Activated CD4-positive, alpha-beta memory T cell treated with anti-CD3 and anti-CD28 coated beads, Interleukin-2, amount 10 ng/mL, durations not matched to agents 7 days and 5 days (primary cell): ENCODE measurements around the gene PROZ. TPM values are rescaled to one million over a fixed set of nuclear protein-coding genes. Genes with fewer than 3 reads are reported as not detected.
A peak's percentile ranks its signal among the peaks of the same experiment; 100 is the strongest.

Source experiments
- CTCF ChIA-PET: fragments of 350-600 bp; sonication (Branson Sonifier 250); formaldehyde crosslinking; loops from one replicate; lab custom pipeline; 2021; ENCODE audit warnings: antibody characterized with exemption, inconsistent platforms; lab: Charles Lee
- POLR2A ChIA-PET: fragments of 350-600 bp; sonication (Branson Sonifier 250); formaldehyde crosslinking; loops from one replicate; lab custom pipeline; 2021; ENCODE audit warnings: antibody characterized with exemption; lab: Charles Lee
- DNase-seq: peaks from one replicate; pipeline ENCODE4 v3.0.0-alpha.2; 2020
- H3K27ac Mint-ChIP-seq: one replicate; pipeline ENCODE4 v1.8.0; 2021; ENCODE audit warnings: mild to moderate bottlenecking, mixed read lengths
- H3K27me3 Mint-ChIP-seq: one replicate; pipeline ENCODE4 v1.8.0; 2021; ENCODE audit warnings: mixed read lengths
- H3K36me3 Mint-ChIP-seq: one replicate; pipeline ENCODE4 v1.8.0; 2021; ENCODE audit warnings: low read depth, mixed read lengths
- H3K4me1 Mint-ChIP-seq: one replicate; pipeline ENCODE4 v1.8.0; 2021; ENCODE audit warnings: mixed read lengths
- H3K4me3 Mint-ChIP-seq: one replicate; pipeline ENCODE4 v1.8.0; 2021; ENCODE audit warnings: mild to moderate bottlenecking, mixed read lengths
- H3K9me3 Mint-ChIP-seq: one replicate; pipeline ENCODE4 v1.8.0; 2021; ENCODE audit warnings: mixed read lengths
- total RNA-seq, 2 experiments: library from RNA; stranded (reverse); gene quantifications; one replicate each; pipeline ENCODE4 v1.2.3, GENCODE V29; 2021

PROZ gene
- total RNA-seq, 2 experiments from 2014 or later, result not detected

- ChIA-PET POLR2A (no interaction called here), CTCF (no interaction called here)
- H3K36me3 Mint-ChIP-seq, result peaks cover 51% of the 10 kb centered on the region
- no peak for DNase-seq
- H3K4me1 Mint-ChIP-seq, result peaks cover 32% of the 10 kb centered on the region
- H3K27me3 Mint-ChIP-seq, result no peaks in the 10 kb centered on the region
- H3K4me3 Mint-ChIP-seq, result no peak overlapping the region
- H3K27ac Mint-ChIP-seq, result peak overlapping the region; percentile 77
- H3K9me3 Mint-ChIP-seq, result no peaks in the 10 kb centered on the region
These were observed 12.1 kb downstream of the PROZ start for GRCh38 chr13:113170511-113170910.

DNA sequence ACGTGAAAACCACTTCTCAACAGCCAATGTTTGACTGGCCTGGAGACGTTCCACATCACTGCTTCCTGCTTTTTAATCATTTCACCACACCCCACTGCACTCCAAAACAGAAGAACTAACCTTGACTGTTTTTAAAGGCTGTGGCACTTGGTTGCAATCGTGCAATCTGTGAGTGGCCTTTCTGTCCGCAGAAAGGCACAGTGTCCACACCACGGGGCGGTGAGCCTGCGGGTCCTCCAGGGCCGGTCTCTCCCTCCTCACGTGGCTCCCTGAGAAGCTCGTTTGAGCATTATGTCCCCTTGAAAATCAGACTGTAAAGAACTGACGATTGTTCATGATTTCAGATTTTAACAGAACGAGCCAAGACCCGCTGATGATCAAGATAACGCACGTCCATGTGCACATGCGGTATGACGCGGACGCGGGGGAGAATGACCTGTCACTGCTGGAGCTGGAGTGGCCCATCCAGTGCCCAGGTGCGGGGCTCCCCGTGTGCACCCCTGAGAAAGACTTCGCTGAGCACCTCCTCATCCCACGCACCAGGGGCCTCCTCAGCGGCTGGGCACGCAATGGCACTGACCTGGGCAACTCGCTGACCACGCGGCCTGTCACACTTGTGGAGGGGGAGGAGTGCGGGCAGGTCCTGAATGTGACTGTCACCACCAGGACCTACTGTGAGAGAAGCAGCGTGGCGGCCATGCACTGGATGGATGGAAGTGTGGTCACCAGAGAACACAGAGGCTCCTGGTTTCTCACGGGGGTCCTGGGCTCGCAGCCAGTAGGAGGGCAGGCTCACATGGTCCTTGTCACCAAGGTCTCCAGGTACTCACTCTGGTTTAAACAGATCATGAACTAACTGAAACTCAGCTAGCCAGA is 13.0 kb downstream of the PROZ start:
- Mint-ChIP-seq H3K4me1 (peaks cover 41% of the 10 kb centered on the region), H3K27me3 (no peaks in the 10 kb centered on the region), H3K4me3 (no peak overlapping the region), H3K9me3 (no peaks in the 10 kb centered on the region), H3K27ac (no peak overlapping the region), H3K36me3 (peaks cover 61% of the 10 kb centered on the region)
- CTCF ChIA-PET, result no interaction called here
- POLR2A ChIA-PET, result interaction anchor here (5.7 kb wide), 1 partner anchor 38 kb away, joined by 54 read pairs; the partner anchor contains the start of genes CUL4A and PCID2
- DNase-seq, result no peak

- ChIA-PET CTCF (no interaction called here), POLR2A (interaction anchor here (4.3 to 5.7 kb wide), 3 partner anchors 7 to 37 kb away, joined by 31 to 54 read pairs (median 34); partner anchors contain the start of genes CUL4A and PCID2)
- Mint-ChIP-seq H3K27me3 (no peaks in the 10 kb centered on the region), H3K4me3 (no peak overlapping the region), H3K9me3 (no peaks in the 10 kb centered on the region), H3K27ac (no peak overlapping the region), H3K36me3 (peaks cover 64% of the 10 kb centered on the region), H3K4me1 (peaks cover 47% of the 10 kb centered on the region)
- no peak for DNase-seq
These were observed 14.0 kb downstream of the PROZ start for GRCh38 chr13:113172419-113172926.

DNA sequence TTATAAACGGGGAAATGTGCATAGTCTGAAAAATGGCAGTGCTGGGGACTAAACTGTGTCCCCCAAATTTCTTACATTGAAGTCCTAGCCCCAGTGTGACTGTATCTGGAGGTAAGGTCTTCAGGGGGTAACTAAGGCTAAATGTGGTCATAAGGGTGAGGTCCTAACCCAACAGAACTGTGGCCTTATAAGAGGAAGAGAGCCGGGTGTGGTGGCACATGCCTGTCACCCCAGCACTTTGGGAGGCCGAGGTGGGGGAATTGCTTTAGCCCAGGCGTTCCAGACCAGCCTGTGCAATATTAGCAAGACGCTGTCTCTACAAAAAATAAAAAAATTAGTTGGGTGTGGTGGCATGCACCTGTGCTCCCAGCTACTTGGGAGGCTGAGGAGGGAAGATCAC is 17.8 kb downstream of the PROZ start:
- Mint-ChIP-seq H3K4me3 (peak overlapping the region; percentile 34), H3K36me3 (peaks cover 76% of the 10 kb centered on the region), H3K27me3 (no peaks in the 10 kb centered on the region), H3K27ac (peak overlapping the region; percentile 100), H3K9me3 (no peaks in the 10 kb centered on the region), H3K4me1 (peaks cover 68% of the 10 kb centered on the region)
- POLR2A ChIA-PET, result interaction anchor here (0.9 to 5.7 kb wide), 5 partner anchors 9 to 670 kb away, joined by 3 to 54 read pairs (median 31); partner anchors contain the start of genes CUL4A and PCID2
- peak; percentile 71 for DNase-seq
- CTCF ChIA-PET, result interaction anchor here (1.0 to 1.3 kb wide), 3 partner anchors 17 to 34 kb away, joined by 3 to 4 read pairs (median 3); partner anchors contain the start of gene PCID2

DNA sequence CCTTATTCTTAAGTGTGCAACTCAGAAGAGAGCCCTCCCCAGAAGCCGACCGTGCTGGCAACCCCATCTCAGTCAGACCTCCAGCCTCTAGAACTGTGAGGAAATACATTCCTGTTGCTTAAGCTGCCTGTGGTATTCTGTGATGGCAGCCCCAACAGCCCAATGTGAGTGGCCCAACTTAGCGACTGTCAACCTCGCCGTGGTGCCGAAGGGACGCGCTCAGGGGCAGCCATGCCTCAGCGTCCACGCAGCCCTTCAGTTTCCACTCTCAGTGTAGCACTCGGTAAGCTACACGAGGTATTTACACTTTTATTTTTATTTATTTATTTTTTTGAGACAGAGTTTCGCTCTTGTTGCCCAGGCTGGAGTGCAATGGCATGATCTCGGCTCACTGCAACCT is 18.4 kb downstream of the PROZ start:
- Mint-ChIP-seq H3K4me3 (no peak overlapping the region), H3K4me1 (peaks cover 68% of the 10 kb centered on the region), H3K27me3 (no peaks in the 10 kb centered on the region), H3K36me3 (peaks cover 75% of the 10 kb centered on the region), H3K27ac (peak overlapping the region; percentile 100), H3K9me3 (no peaks in the 10 kb centered on the region)
- no peak for DNase-seq
- CTCF ChIA-PET, result interaction anchor here (1.3 kb wide), 2 partner anchors 17 to 33 kb away, joined by 3 read pairs; no protein-coding TSS in a partner anchor
- POLR2A ChIA-PET, result interaction anchor here (1.2 to 5.7 kb wide), 4 partner anchors 9 to 32 kb away, joined by 4 to 54 read pairs (median 32); partner anchors contain the start of genes CUL4A and PCID2

DNA sequence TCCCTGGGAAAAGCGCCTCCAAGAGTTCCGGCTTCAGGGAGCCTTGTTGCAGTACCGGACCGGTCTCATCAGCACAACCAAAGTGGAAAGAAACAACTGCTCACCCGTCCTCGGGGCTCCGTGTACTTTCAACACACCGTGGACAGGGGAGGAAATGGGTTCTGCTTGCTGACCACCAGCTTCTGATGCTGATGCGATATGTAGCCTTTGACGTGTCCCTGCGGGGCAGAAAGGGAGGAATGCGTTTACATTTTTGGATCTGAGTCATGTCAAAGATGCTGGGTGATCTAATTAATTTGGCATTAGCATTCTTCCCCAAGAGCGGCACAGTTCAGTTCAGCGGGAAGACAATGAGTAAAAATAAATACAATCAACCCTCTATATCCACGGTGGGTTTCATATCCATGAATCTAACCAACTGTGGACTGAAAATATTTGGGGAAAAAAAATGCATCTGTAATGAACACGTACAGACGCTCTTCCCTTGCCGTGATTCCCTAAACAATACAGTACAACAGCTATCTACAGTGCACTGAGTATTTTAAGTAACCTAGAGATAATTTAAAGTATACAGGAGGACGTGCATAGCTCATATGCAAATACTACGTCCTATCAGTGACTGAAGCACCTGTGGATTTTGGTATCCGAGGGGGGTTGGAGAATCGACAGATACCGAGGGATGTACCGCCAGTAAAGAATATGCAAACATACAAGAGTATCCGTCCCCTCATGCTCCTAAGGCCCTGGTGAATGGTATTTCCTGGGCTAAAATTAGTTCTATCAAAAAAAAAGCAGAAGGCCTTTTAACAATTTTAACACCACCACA is 19.8 kb downstream of the PROZ start:
- H3K36me3 Mint-ChIP-seq, result peaks cover 76% of the 10 kb centered on the region
- H3K4me3 Mint-ChIP-seq, result no peak overlapping the region
- no peaks in the 10 kb centered on the region for H3K27me3 Mint-ChIP-seq
- H3K4me1 Mint-ChIP-seq, result peaks cover 75% of the 10 kb centered on the region
- H3K9me3 Mint-ChIP-seq, result no peaks in the 10 kb centered on the region
- ChIA-PET POLR2A (interaction anchor here (0.6 to 0.7 kb wide), 2 partner anchors 9 to 17 kb away, joined by 3 to 4 read pairs; no protein-coding TSS in a partner anchor), CTCF (interaction anchor here (1.4 kb wide), 1 partner anchor 32 kb away, joined by 3 read pairs; no protein-coding TSS in a partner anchor)
- H3K27ac Mint-ChIP-seq, result peak overlapping the region; percentile 55
- DNase-seq, result no peak

DNA sequence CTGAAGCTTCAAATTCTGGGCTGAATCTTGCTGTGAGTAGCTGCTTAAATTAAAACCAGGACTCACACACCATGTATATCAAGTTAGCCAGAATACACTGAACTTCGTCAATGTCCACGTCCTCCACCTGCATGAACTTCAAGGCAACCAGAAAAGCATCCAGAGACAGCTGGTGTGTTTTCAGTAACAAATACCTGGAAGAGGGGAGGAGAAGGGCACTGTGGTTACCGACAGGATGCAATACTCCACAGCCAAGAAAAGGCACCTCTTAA is 20.4 kb downstream of the PROZ start:
- DNase-seq, result no peak
- Mint-ChIP-seq H3K27me3 (no peaks in the 10 kb centered on the region), H3K36me3 (peaks cover 79% of the 10 kb centered on the region), H3K9me3 (no peaks in the 10 kb centered on the region), H3K4me1 (peaks cover 81% of the 10 kb centered on the region), H3K27ac (peak overlapping the region; percentile 41), H3K4me3 (no peak overlapping the region)
- CTCF ChIA-PET, result interaction anchor here (1.4 kb wide), 1 partner anchor 31 kb away, joined by 3 read pairs; no protein-coding TSS in a partner anchor
- POLR2A ChIA-PET, result interaction anchor here (0.6 to 2.2 kb wide), 3 partner anchors 9 to 30 kb away, joined by 3 to 20 read pairs (median 4); partner anchors contain the start of genes CUL4A and PCID2

GRCh38 chr13:113179374-113180230 is 21.2 kb downstream of the PROZ start:
- ChIA-PET POLR2A (interaction anchor here (0.6 to 2.2 kb wide), 4 partner anchors 8 to 30 kb away, joined by 3 to 20 read pairs (median 4); partner anchors contain the start of genes CUL4A and PCID2), CTCF (interaction anchor here (1.4 kb wide), 1 partner anchor 30 kb away, joined by 3 read pairs; no protein-coding TSS in a partner anchor)
- Mint-ChIP-seq H3K36me3 (peaks cover 80% of the 10 kb centered on the region), H3K27me3 (no peaks in the 10 kb centered on the region), H3K9me3 (no peaks in the 10 kb centered on the region), H3K27ac (peak overlapping the region; percentile 88), H3K4me3 (peak overlapping the region; percentile 35), H3K4me1 (peaks cover 83% of the 10 kb centered on the region)
- DNase-seq, result peak; percentile 40

GRCh38 chr13:113182046-113182445 is 23.6 kb downstream of the PROZ start:
- no peak for DNase-seq
- peaks cover 83% of the 10 kb centered on the region for H3K4me1 Mint-ChIP-seq
- H3K27me3 Mint-ChIP-seq, result no peaks in the 10 kb centered on the region
- H3K9me3 Mint-ChIP-seq, result no peaks in the 10 kb centered on the region
- no peak overlapping the region for H3K4me3 Mint-ChIP-seq
- H3K36me3 Mint-ChIP-seq, result peaks cover 71% of the 10 kb centered on the region
- no peak overlapping the region for H3K27ac Mint-ChIP-seq
- POLR2A ChIA-PET, result interaction anchor here (1.0 to 6.4 kb wide), 2 partner anchors 16 to 27 kb away, joined by 3 to 77 read pairs; partner anchors contain the start of genes CUL4A and PCID2
- CTCF ChIA-PET, result interaction anchor here (1.4 kb wide), 1 partner anchor 15 kb away, joined by 3 read pairs; no protein-coding TSS in a partner anchor

DNA sequence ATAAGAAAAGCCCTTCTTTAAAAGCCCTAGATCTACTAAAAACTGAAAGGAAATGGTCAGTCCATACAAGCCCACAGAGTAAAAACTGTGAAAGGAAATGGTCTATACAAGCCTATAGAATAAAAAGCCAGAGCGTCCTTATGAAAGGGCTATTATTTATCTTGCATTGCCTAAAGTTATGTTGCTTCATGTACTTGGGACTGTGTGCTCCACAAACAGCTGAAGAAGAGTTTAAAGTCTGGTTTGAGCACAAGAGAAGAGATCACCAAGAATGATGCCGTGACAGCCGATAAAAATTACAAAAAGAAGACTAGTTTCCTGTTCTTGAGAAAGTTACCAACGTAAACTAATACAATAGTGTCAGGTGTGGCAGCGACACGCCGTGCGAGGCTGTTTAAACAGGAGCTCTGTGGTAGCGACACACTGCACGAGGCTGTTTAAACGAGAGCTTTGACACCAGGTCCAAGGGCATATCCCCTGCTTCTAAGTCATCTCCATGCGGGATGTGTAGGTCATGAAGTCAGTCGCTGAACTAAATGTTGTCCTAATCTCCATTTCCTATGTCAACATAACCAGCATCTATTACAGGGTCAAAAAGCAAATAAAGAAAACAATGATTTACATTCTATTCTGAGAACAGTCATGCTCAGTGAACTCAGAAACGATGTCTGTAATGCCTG is 25.1 kb downstream of the PROZ start:
- no peaks in the 10 kb centered on the region for H3K27me3 Mint-ChIP-seq
- CTCF ChIA-PET, result interaction anchor here (0.7 kb wide), 1 partner anchor 50 kb away, joined by 3 read pairs; no protein-coding TSS in a partner anchor
- no peak for DNase-seq
- H3K4me3 Mint-ChIP-seq, result peak overlapping the region; percentile 21
- peaks cover 76% of the 10 kb centered on the region for H3K36me3 Mint-ChIP-seq
- POLR2A ChIA-PET, result interaction anchor here (0.6 to 6.4 kb wide), 4 partner anchors 9 to 25 kb away, joined by 3 to 77 read pairs (median 18); partner anchors contain the start of genes CUL4A and PCID2
- no peaks in the 10 kb centered on the region for H3K9me3 Mint-ChIP-seq
- H3K4me1 Mint-ChIP-seq, result peaks cover 86% of the 10 kb centered on the region
- peak overlapping the region; percentile 64 for H3K27ac Mint-ChIP-seq
